KMS-11 (cell line): ENCODE data around the gene CMTM2.
"Not testable (repeated sequence)": the region's sequence is repeated elsewhere in the genome, so short reads cannot be mapped to it uniquely, and the experiment has no call there.

ENCODE experiments used
- H2AFZ ChIP-seq: fragments of 200-600 bp; sonication (generic); 2 replicates; pipeline ENCODE4 v1.6.1; 2016; ENCODE audit warnings: antibody characterized with exemption, mixed run types, low read depth
- H3K27ac ChIP-seq: fragments of 200-600 bp; sonication (generic); 2 replicates; pipeline ENCODE4 v1.6.1; 2016; ENCODE audit warnings: mild to moderate bottlenecking, mixed run types
- H3K27me3 ChIP-seq: fragments of 200-600 bp; sonication (generic); 2 replicates; pipeline ENCODE4 v1.6.1; 2017; ENCODE audit warnings: mild to moderate bottlenecking, low read depth, mixed run types, moderate library complexity; ENCODE audit not compliant: insufficient read depth
- H3K36me3 ChIP-seq: fragments of 200-600 bp; sonication (generic); 2 replicates; pipeline ENCODE4 v1.6.1; 2017; ENCODE audit warnings: mild to moderate bottlenecking, mixed run types; ENCODE audit not compliant: insufficient read depth
- H3K4me1 ChIP-seq: fragments of 200-600 bp; sonication (generic); 2 replicates; pipeline ENCODE4 v1.6.1; 2016; ENCODE audit warnings: mild to moderate bottlenecking, low read depth, mixed run types; ENCODE audit not compliant: poor library complexity, severe bottlenecking
- H3K4me2 ChIP-seq: fragments of 200-600 bp; sonication (generic); 2 replicates; pipeline ENCODE4 v1.7.0; 2016; ENCODE audit warnings: mild to moderate bottlenecking, mixed run types
- H3K4me3 ChIP-seq: fragments of 200-600 bp; sonication (generic); IDR thresholded peaks from 2 replicates; pipeline ENCODE4 v1.6.1; 2017; ENCODE audit warnings: low read depth, low read length, mixed read lengths; ENCODE audit not compliant: insufficient read depth
- H3K79me2 ChIP-seq: fragments of 200-600 bp; sonication (generic); 2 replicates; pipeline ENCODE4 v1.6.1; 2016; ENCODE audit warnings: low read depth, mixed run types; ENCODE audit not compliant: insufficient read depth
- H3K9ac ChIP-seq: fragments of 200-600 bp; sonication (generic); 2 replicates; pipeline ENCODE4 v1.6.1; 2016; ENCODE audit warnings: mild to moderate bottlenecking, mixed run types
- H4K20me1 ChIP-seq: fragments of 200-600 bp; sonication (generic); 2 replicates; pipeline ENCODE4 v1.6.1; 2016; ENCODE audit warnings: mild to moderate bottlenecking, mixed run types; ENCODE audit not compliant: insufficient read depth
- TF ChIP-seq, protein P1 (sequence below): fragments of 200-600 bp; sonication (generic); conservative IDR thresholded peaks from 2 replicates; pipeline ENCODE4 v1.6.1; 2017; ENCODE audit warnings: low read depth, mild to moderate bottlenecking, antibody characterized with exemption, low read length, moderate library complexity, mixed read lengths

Gene CMTM2

DNA sequence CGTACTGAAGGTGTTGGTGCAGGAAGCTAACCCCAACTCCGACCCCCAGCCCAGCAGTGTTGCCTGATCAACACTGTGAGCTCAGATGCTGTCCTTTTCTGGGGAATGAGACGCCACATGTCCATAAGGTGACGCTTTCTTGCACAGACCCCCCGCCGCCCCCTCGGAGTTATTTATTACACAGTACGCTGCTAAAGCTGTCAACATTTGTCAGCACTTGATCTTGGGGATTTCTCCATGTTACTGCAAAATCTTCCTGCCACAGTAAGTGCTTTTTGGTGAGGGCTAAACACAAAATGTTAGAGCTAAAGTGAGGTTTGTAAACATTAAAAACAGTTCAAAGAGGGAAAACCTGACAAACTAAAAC lies 41.1 kb downstream of the CMTM2 start:
- Histone ChIP-seq H3K36me3 (no peaks in the 10 kb centered on the region), H3K79me2 (no peaks in the 10 kb centered on the region), H3K4me3 (no peak overlapping the region), H4K20me1 (no peaks in the 10 kb centered on the region), H3K4me2 (no peak overlapping the region), H3K9ac (no peak overlapping the region), H2AFZ (no peak overlapping the region), H3K27me3 (no peaks in the 10 kb centered on the region), H3K27ac (no peak overlapping the region), H3K4me1 (no peaks in the 10 kb centered on the region)
- TF ChIP-seq, protein P1, sequence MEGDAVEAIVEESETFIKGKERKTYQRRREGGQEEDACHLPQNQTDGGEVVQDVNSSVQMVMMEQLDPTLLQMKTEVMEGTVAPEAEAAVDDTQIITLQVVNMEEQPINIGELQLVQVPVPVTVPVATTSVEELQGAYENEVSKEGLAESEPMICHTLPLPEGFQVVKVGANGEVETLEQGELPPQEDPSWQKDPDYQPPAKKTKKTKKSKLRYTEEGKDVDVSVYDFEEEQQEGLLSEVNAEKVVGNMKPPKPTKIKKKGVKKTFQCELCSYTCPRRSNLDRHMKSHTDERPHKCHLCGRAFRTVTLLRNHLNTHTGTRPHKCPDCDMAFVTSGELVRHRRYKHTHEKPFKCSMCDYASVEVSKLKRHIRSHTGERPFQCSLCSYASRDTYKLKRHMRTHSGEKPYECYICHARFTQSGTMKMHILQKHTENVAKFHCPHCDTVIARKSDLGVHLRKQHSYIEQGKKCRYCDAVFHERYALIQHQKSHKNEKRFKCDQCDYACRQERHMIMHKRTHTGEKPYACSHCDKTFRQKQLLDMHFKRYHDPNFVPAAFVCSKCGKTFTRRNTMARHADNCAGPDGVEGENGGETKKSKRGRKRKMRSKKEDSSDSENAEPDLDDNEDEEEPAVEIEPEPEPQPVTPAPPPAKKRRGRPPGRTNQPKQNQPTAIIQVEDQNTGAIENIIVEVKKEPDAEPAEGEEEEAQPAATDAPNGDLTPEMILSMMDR: no peak

DNA sequence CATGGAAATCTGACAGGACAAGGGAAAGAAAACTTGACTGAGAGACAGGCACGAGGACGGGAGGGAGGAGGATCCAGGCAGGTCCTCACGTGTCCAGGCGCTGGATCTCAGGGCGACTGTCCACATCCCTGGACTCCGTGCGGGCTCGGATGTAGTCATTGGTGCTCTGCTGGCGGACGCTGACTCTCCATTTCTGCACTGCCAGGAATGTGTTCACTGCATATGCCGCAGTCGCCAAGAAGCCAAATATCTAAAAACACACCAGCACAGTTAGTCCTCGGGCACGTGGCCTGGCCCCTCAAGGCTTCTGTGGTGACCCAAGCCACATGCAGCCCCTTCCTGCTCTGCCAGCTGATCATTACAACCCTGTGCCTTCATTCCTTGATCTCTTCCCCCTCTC lies 42.7 kb downstream of the CMTM2 start:
- Histone ChIP-seq H4K20me1 (no peaks in the 10 kb centered on the region), H3K27ac (no peak overlapping the region), H2AFZ (no peak overlapping the region), H3K4me2 (no peak overlapping the region), H3K4me1 (no peaks in the 10 kb centered on the region), H3K27me3 (no peaks in the 10 kb centered on the region), H3K36me3 (no peaks in the 10 kb centered on the region), H3K9ac (no peak overlapping the region), H3K79me2 (no peaks in the 10 kb centered on the region), H3K4me3 (no peak overlapping the region)
- TF ChIP-seq, protein P1: no peak

DNA sequence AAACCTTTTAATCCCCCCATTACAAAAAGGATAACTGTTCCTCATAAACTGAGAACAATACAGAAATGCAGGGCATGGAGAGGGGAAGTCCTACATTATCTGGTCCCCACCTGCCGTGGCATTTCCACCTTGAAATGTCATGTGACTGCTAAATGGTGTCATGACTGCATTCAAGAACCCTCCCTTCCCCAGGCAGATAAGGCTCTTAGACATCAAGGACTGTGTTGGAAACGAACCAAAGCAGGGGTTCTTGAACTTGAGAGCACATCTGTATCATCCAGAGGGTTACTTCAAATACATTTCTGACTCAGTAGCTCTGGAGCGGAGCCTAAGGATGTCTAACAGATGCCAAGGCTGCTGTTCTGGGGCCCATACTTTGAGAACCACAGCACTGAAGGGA lies 43.6 kb downstream of the CMTM2 start:
- Histone ChIP-seq H3K4me3 (no peak overlapping the region), H3K36me3 (no peaks in the 10 kb centered on the region), H3K4me1 (no peaks in the 10 kb centered on the region), H3K27me3 (no peaks in the 10 kb centered on the region), H2AFZ (no peak overlapping the region), H3K9ac (no peak overlapping the region), H3K79me2 (no peaks in the 10 kb centered on the region), H3K27ac (no peak overlapping the region), H4K20me1 (no peaks in the 10 kb centered on the region), H3K4me2 (no peak overlapping the region)
- TF ChIP-seq, protein P1: no peak

DNA sequence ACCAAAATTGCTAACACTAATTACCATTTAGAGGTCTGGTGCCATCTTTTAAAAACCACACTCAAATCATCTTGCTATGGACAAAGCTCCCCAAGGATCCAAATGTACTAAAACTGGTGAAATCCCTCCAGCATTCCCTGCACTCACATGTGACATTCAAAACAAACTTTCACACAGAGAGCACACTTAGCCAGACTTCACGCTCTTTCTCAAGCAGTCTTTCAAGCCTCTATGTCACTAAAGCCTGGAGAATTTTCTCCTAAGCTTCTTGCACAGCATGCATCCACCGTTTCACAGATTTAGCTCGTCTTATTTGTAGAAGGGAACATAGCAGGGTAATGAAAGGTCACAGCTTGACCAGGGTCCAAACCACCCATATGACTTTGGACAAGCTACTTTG lies 44.5 kb downstream of the CMTM2 start:
- TF ChIP-seq, protein P1: no peak
- no peak overlapping the region for H3K27ac ChIP-seq

DNA sequence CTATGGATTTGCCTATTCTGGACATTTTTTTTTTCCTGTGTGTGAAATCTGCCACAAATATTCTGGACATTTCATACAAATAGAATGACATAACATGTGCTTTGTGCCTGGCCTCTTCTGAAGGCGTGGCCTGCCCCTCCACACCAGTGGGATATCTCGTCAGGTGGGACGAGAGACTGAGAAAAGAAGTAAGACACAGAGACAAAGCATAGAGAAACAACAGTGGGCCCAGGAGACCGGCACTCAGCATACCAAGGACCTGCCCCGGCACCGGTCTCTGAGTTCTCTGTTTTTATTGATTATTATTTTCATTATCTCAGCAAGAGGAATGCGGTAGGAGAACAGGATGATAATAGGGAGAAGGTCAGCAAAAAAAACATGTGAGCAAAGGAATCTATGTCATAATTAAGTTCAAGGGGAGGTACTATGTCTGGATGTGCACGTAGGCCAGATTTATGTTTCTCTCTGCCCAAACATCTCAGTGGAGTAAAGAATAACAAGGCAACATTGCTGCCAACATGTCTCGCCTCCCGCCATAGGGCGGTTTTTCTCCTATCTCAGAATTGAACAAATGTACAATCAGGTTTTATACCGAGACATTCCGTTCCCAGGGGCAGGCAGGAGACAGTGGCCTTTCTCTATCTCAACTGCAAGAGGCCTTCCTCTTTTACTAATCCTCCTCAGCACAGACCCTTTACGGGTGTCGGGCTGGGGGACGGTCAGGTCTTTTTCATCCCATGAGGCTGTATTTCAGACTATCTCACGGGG lies 48.5 kb downstream of the CMTM2 start:
- not testable (repeated sequence) for H3K79me2 ChIP-seq, H3K27ac ChIP-seq, H3K4me3 ChIP-seq, H3K4me2 ChIP-seq, H3K9ac ChIP-seq, H3K4me1 ChIP-seq, H2AFZ ChIP-seq, H3K36me3 ChIP-seq, H3K27me3 ChIP-seq, H4K20me1 ChIP-seq

More for the DNA sequence above, 44.5 kb downstream of the CMTM2 start:
- Histone ChIP-seq H4K20me1 (no peaks in the 10 kb centered on the region), H3K36me3 (no peaks in the 10 kb centered on the region), H3K79me2 (no peaks in the 10 kb centered on the region), H3K4me3 (no peak overlapping the region), H2AFZ (no peak overlapping the region), H3K27me3 (no peaks in the 10 kb centered on the region), H3K4me2 (no peak overlapping the region), H3K9ac (no peak overlapping the region), H3K4me1 (no peaks in the 10 kb centered on the region)
